AG10803 (cell line): ENCODE results near the gene C1GALT1.

Experiments
- DNase-seq: peaks from one replicate; pipeline ENCODE4 v3.0.0; 2010; ENCODE audit warnings: low read depth
- H3K4me3 ChIP-seq: 2 replicates; pipeline ENCODE4 v1.5.1; 2011; ENCODE audit warnings: mild to moderate bottlenecking, low read length, control low read depth
- CTCF ChIP-seq: conservative IDR thresholded peaks from 2 replicates; pipeline ENCODE4 v1.5.1; 2011; ENCODE audit warnings: mild to moderate bottlenecking, low read length, control low read depth, inconsistent platforms

The C1GALT1 gene

DNA sequence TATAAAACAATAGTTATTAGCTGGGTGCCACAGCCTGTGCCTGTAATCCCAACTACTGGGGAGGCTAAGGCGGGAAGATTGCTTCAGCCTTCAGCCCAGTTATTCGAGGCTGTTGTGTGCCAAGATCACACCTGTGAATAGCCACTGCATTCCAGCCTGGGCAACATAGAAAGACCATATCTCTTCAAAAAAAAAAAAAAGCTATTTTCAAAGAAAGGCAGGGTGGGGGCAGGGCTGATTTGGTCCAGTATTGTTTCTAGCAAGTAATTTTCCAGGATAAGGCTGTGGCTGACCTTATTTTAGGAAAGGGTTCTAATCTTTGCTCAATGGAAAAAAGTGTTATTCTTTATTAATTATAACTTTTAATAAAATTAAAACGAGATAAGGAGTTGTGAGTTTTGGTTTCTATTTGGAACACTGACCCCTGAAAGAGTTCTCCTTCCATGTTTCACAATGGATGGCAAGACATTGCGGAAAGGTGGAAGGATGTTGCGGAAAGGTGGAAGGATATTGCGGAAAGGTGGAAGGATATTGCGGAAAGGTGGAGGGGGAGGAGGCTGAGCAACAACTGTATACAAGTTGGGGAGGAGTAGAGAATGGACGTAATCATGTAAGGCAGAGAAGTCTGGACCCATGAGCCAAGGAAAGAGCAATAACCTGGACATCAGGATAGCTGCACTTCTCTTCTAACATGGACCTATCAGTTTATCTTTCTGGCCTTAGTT is 1.5 kb upstream of the C1GALT1 start:
- TF ChIP-seq CTCF: no peak
- peak overlapping the region; percentile 80 for H3K4me3 ChIP-seq
- DNase-seq: no peak

DNA sequence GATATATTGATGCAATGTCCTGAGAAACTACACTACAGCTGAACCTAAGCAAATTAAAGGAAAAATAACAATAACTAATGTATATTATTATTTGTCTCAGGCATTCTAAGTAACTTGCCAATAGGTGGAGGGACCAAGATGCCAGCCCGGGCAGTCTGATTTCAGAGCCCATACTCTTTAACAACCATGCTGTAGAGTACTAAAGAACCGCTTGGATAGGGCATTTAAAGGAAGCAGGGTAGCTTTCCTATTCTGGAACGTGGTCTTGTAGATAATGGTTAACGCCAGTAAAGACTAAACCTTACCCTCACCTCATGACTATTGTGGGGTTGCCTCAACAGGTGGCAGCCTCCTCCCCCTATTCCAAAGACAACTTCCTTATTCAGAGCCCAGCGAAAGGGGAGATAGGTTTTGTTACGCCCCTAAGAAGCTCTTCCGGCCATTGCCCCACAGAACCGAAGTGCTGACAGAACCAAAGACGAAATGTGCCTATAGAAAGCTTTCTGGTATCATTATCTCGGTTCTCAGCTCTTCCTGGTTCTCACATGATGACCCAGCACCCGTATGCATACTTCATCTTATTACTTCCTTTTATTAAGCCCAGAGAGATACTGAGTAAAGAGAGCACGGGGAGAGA is 707 bp upstream of the C1GALT1 start:
- DNase-seq: peak; percentile 34

DNA sequence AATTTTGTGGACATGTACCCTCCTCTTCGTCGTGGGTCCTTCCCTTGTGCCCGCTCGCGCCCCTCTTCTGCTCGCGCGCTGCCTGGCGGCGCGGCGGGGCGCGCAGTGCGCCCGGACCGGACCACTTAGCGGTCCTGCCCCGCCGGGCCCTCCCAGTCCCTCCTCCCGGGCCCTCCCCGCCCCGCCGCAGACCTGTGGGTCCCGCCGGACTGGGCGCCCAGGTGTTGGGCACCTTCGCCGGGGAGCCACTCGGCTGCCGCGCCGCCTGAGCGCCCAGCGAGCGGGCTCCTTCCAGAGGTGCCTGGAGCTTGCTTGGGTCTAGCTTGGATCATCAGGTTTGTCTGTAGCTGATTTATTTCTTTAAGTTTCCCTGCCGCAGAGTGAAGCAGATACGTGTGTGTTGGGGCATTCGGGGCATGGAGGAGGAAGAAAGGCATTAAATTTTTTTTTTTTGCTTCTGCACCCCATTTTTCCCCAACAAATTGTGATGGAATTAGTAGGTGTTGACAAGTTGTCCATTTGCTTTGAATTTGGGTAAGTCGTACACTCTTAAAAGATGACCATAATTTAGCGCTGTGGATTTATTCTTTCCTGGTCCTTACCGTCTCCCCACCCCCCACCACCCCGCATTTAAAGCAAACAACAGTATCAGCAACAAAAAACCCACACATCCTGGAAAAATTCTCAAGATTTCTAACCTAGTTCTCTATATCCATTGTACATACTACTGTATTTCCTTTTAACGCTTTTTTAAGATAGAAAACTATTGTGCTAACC is 905 bp downstream of the C1GALT1 start:
- TF ChIP-seq CTCF: no peak
- peak overlapping the region; percentile 87 for H3K4me3 ChIP-seq
- peak; percentile 11 for DNase-seq

More for the DNA sequence above, 707 bp upstream of the C1GALT1 start:
- H3K4me3 ChIP-seq: peak overlapping the region; percentile 80
- no peak for TF ChIP-seq CTCF

- no peak for TF ChIP-seq CTCF
- DNase-seq: peak; percentile 22
- H3K4me3 ChIP-seq: peak overlapping the region; percentile 87
Measured at GRCh38 chr7:7183838-7184463, 1.6 kb downstream of the C1GALT1 start.

DNA sequence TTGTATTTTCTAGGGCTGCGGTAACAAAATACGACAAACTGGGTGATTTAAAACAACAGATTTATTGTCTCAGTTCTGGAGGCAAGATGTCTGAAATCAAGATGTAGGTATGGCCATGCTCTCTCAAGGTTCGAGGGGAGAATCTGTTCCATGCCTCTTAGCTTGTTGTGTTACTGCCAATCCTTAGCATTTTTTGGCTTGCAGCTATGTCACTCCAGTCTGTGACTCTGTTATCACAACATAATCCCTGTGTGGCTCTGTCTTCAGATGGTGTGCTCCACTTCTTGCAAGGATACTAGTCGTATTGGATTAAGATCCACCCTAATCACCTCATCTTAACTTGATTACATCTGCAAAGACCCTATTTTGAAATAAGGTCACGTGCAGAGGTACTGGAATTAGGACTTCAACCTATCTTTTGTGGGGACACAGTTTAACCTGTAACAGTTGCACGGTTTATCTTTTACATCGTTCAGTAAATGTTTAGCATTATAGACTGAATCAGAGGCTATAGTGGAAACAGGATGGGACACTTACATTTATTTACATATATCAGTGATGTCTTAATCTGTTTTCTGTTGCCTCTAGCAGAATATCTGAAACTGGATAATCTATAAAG is 3.1 kb downstream of the C1GALT1 start:
- no peak overlapping the region for H3K4me3 ChIP-seq
- no peak for TF ChIP-seq CTCF
- no peak for DNase-seq

DNA sequence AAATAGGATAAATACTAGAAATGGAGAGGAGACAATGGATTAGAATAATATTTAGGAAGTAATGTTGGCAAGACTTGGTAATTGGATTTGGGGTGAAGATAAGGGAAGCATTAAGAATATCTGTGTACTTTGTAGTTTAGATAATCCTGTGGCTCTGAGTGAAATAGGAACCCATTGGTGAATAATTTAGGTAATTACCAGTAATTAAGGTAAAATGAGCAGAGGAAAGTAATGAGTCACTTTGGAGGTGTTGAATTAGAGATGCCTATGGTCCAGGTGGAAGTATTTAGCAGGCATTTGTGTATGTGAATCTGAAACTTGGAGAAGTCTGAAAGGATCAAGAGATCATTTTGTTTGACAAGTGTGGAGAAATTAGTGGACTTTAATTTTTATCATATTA is 5.7 kb downstream of the C1GALT1 start:
- TF ChIP-seq CTCF: no peak
- H3K4me3 ChIP-seq: no peak overlapping the region
- no peak for DNase-seq
